Neuronal stem cell (in vitro differentiated cells): ENCODE results near the gene ZNF189. TPM values are rescaled to one million over a fixed set of nuclear protein-coding genes. Genes with fewer than 3 reads are reported as not detected.

Experiments
- DNase-seq: peaks from one replicate; pipeline ENCODE4 v3.0.0-alpha.2; 2013; ENCODE audit warnings: low spot score
- H2AFZ ChIP-seq: one replicate; pipeline ENCODE4 v1.6.1; 2013; ENCODE audit warnings: mild to moderate bottlenecking, low read length, inconsistent platforms
- H2AK5ac ChIP-seq: 2 replicates; pipeline ENCODE4 v1.6.1; 2013; ENCODE audit warnings: low read depth, mild to moderate bottlenecking, inconsistent platforms, low read length, moderate library complexity, mixed read lengths
- H2BK120ac ChIP-seq: 2 replicates; pipeline ENCODE4 v1.6.1; 2013; ENCODE audit warnings: low read depth, mild to moderate bottlenecking, inconsistent platforms, low read length, moderate library complexity, mixed read lengths
- H2BK12ac ChIP-seq: one replicate; pipeline ENCODE4 v1.6.1; 2013; ENCODE audit warnings: low read length, inconsistent platforms
- H2BK15ac ChIP-seq: 2 replicates; pipeline ENCODE4 v1.6.1; 2013; ENCODE audit warnings: mild to moderate bottlenecking, low read length, inconsistent platforms, mixed read lengths
- H2BK5ac ChIP-seq: one replicate; pipeline ENCODE4 v1.6.1; 2013; ENCODE audit warnings: inconsistent platforms, mild to moderate bottlenecking, low read length, moderate library complexity
- H3K14ac ChIP-seq: one replicate; pipeline ENCODE4 v1.6.1; 2013; ENCODE audit warnings: low read length, inconsistent platforms
- H3K18ac ChIP-seq: 2 replicates; pipeline ENCODE4 v1.6.1; 2013; ENCODE audit warnings: low read length, inconsistent platforms
- H3K23ac ChIP-seq: 2 replicates; pipeline ENCODE4 v1.6.1; 2013; ENCODE audit warnings: low read depth, mild to moderate bottlenecking, mixed read lengths, low read length, inconsistent platforms; ENCODE audit not compliant: poor library complexity
- H3K27ac ChIP-seq: replicated peaks from 3 replicates; pipeline ENCODE4 v1.5.1; 2013; ENCODE audit warnings: low read length, inconsistent platforms
- H3K27me3 ChIP-seq, 3 experiments: 2 replicates each; pipeline ENCODE4 v1.6.1; 2013; ENCODE audit warnings: low read length in 3 of 3, mild to moderate bottlenecking in 2 of 3, inconsistent platforms in 1 of 3, low read depth in 1 of 3, mixed read lengths in 1 of 3, moderate library complexity in 1 of 3; ENCODE audit not compliant: control insufficient read depth in 3 of 3, insufficient read depth in 3 of 3
- H3K36me3 ChIP-seq, 2 donors: replicated peaks in 1 of 2; 2 replicates each; pipeline ENCODE4 v1.6.1; 2013; ENCODE audit warnings: low read length in 2 of 2; ENCODE audit not compliant: control insufficient read depth in 2 of 2, insufficient read depth in 2 of 2
- H3K4ac ChIP-seq: 2 replicates; pipeline ENCODE4 v1.6.1; 2013; ENCODE audit warnings: inconsistent platforms, mild to moderate bottlenecking, low read length, moderate library complexity
- H3K4me1 ChIP-seq, 2 donors: 1 replicate in 1 of 2; 2 replicates in 1 of 2; pipeline ENCODE4 v1.6.1; 2013; ENCODE audit warnings: low read length in 2 of 2, low read depth in 1 of 2; ENCODE audit not compliant: control insufficient read depth in 2 of 2, insufficient read depth in 1 of 2
- H3K4me2 ChIP-seq: one replicate; pipeline ENCODE4 v1.6.1; 2013; ENCODE audit warnings: mild to moderate bottlenecking, low read length, inconsistent platforms; ENCODE audit not compliant: insufficient read depth, poor library complexity, severe bottlenecking
- H3K4me3 ChIP-seq, 2 donors: 2 replicates each; pipeline ENCODE4 v1.5.1; 2013; ENCODE audit warnings: low read length in 2 of 2, mild to moderate bottlenecking in 2 of 2, inconsistent platforms in 1 of 2, moderate library complexity in 1 of 2
- H3K79me1 ChIP-seq: one replicate; pipeline ENCODE4 v1.6.1; 2013; ENCODE audit warnings: low read depth, mild to moderate bottlenecking, inconsistent platforms, low read length, moderate library complexity
- H3K9ac ChIP-seq: one replicate; pipeline ENCODE4 v1.6.1; 2013; ENCODE audit warnings: mild to moderate bottlenecking, low read depth, low read length, inconsistent platforms; ENCODE audit not compliant: poor library complexity
- H3K9me3 ChIP-seq, 2 donors: replicated peaks in 1 of 2; 2 replicates each; pipeline versions ENCODE3 to v1.6.1; 2013; ENCODE audit warnings: low read length in 2 of 2, mild to moderate bottlenecking in 2 of 2, inconsistent platforms in 1 of 2, low read depth in 1 of 2, mixed read lengths in 1 of 2, moderate library complexity in 1 of 2; ENCODE audit not compliant: control insufficient read depth in 2 of 2, insufficient read depth in 1 of 2
- H4K8ac ChIP-seq: one replicate; pipeline ENCODE4 v1.6.1; 2013; ENCODE audit warnings: low read depth, mild to moderate bottlenecking, inconsistent platforms, low read length, moderate library complexity
- H4K91ac ChIP-seq: one replicate; pipeline ENCODE4 v1.6.1; 2013; ENCODE audit warnings: low read length, low read depth, mild to moderate bottlenecking, inconsistent platforms; ENCODE audit not compliant: poor library complexity
- WGBS, 2 donors: extraction: QIAGEN DNeasy Blood & Tissue Kit; methylation state at CpG; one replicate each; pipeline ENCODE4 v1.1.7; 2013; ENCODE audit warnings: missing lambda C conversion rate in 2 of 2, mixed read lengths in 1 of 2; ENCODE audit not compliant: insufficient read length in 2 of 2, insufficient replicate concordance in 1 of 2; ENCODE audit errors: extremely low coverage in 2 of 2; 5-methylcytosine and 5-hydroxymethylcytosine counted together
- small RNA-seq: library from polyadenylated mRNA; stranded (forward); fragments of <200 nt; extraction: miRNeasy Mini kit (QIAGEN cat#:217004); gene quantifications from one replicate; pipeline ENCODE3, GENCODE V24; 2013; ENCODE audit not compliant: insufficient read depth

ZNF189 gene

DNA sequence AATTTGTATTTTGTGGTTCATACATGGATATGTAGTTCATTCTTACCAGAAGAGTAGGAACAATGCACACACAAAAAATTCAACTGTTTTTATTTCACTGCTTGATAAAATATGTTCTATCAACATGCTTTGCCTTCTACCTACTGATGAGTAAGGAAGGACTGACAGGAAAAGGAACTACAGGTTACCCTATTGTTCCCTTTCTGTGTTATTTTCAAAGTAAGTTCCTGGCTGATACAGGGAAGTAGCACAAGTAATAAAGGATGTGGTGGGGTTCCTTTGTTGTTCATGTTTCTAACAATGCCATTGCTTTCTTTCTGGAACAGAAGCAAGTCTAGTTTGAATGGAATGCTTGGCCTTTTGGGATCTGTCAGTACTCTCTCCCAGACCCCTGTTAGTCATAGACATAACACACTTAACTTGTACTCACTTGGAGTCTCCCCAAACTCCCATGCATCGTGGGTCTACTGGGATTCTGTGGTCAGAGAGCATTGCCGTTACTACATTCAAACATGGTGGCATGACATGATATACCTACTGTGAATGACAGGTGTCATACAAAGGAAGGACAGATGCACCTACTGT, 57.1 kb downstream of the ZNF189 start:
- H3K27ac ChIP-seq, result no peak overlapping the region
- no peak overlapping the region for H3K9ac ChIP-seq
- H4K8ac ChIP-seq, result no peak overlapping the region
- no peak overlapping the region for H4K91ac ChIP-seq
- no peak overlapping the region for H2BK15ac ChIP-seq
- no peak overlapping the region for H2AK5ac ChIP-seq
- H3K9me3 ChIP-seq, result no peaks in the 10 kb centered on the region
- H3K14ac ChIP-seq, result no peak overlapping the region
- no CpG with 5 or more reads among the region's 2 CpGs for WGBS, 2 donors
- H3K4me3 ChIP-seq, result no peak overlapping the region
- H3K4me2 ChIP-seq, result no peak overlapping the region
- H2BK5ac ChIP-seq, result no peak overlapping the region
- H3K36me3 ChIP-seq, result no peaks in the 10 kb centered on the region
- no peak overlapping the region for H2AFZ ChIP-seq
- no peak overlapping the region for H3K23ac ChIP-seq
- no peaks in the 10 kb centered on the region for H3K27me3 ChIP-seq
- H3K18ac ChIP-seq, result no peak overlapping the region
- no peak overlapping the region for H2BK12ac ChIP-seq
- H3K79me1 ChIP-seq, result no peaks in the 10 kb centered on the region
- no peak overlapping the region for H2BK120ac ChIP-seq
- H3K4me1 ChIP-seq, result no peaks in the 10 kb centered on the region
- no peak for DNase-seq
- no peak overlapping the region for H3K4ac ChIP-seq

DNA sequence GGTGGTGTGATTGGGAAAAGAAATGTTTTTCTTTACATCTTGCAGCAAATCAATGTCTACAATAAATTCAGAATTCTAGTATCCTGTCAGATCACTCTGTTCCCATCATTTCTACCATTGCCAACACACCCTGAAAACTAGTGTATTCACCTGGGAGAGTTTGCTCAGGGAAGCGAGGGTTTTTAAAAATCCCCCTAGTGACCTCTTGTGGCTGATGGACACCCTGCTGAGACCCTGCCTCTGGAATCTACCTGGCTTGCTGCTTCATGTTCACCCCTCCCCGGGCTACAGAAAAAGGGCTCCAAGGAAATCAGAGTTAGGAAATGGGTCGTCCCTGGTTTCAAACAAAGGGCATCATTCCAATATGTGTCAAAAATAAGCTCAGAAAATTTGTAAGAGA, 58.4 kb downstream of the ZNF189 start:
- Histone ChIP-seq H3K27me3 (no peaks in the 10 kb centered on the region), H4K8ac (no peak overlapping the region), H2BK15ac (no peak overlapping the region), H3K27ac (no peak overlapping the region), H2BK120ac (no peak overlapping the region), H3K18ac (no peak overlapping the region), H3K23ac (no peak overlapping the region), H4K91ac (no peak overlapping the region), H2AK5ac (no peak overlapping the region), H3K9ac (no peak overlapping the region), H2BK12ac (no peak overlapping the region), H3K4ac (no peak overlapping the region), H2BK5ac (no peak overlapping the region), H3K4me2 (no peak overlapping the region), H2AFZ (no peak overlapping the region), H3K9me3 (no peaks in the 10 kb centered on the region), H3K14ac (no peak overlapping the region), H3K79me1 (no peaks in the 10 kb centered on the region), H3K4me3 (no peak overlapping the region), H3K36me3 (no peaks in the 10 kb centered on the region), H3K4me1 (no peaks in the 10 kb centered on the region)
- DNase-seq, result no peak
- no CpG with 5 or more reads among the region's 3 CpGs for WGBS, 2 donors

DNA sequence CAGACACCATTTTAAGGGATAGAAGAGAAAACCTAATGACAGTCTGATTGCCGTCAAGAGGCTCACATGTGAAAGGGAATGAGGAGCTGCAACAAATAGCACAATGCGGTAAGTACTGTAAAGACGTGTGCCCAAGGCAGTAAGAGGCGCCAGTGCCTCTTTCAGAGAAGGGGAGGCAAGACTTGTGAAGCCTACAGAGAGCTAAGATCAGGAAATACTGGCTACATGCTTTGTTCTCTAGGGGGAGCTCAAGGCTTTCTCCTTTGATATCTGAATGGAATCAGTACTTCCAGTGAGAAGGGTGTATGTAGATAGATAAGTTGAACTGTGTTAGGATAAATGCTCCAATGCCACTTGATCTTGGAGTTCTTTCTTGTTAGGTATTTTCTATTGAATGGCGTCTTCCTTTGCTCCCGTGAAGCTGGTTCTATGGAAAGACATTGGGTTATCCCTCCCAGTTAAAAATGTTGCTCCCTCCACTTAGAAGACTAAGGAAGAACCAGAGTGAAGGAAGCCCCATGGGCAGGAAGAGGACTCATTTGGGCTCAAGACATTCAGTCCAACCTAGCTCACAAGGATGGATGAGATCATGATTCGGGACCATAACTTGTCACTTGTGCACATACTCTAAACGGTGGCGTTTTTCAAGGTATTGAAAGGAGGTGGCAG, 60.4 kb downstream of the ZNF189 start:
- Histone ChIP-seq H2BK5ac (no peak overlapping the region), H2BK15ac (no peak overlapping the region), H3K4me3 (no peak overlapping the region), H3K27ac (no peak overlapping the region), H2AFZ (no peak overlapping the region), H4K91ac (no peak overlapping the region), H3K4me1 (peaks cover 0 to 6% of the 10 kb centered on the region in 2 donors), H3K27me3 (no peaks in the 10 kb centered on the region), H3K18ac (no peak overlapping the region), H3K9me3 (no peaks in the 10 kb centered on the region), H3K23ac (no peak overlapping the region), H3K79me1 (no peaks in the 10 kb centered on the region), H2BK12ac (no peak overlapping the region), H3K4me2 (no peak overlapping the region), H4K8ac (no peak overlapping the region), H3K4ac (no peak overlapping the region), H3K36me3 (no peaks in the 10 kb centered on the region), H2AK5ac (no peak overlapping the region), H3K14ac (no peak overlapping the region), H3K9ac (no peak overlapping the region), H2BK120ac (no peak overlapping the region)
- WGBS, 2 donors, result no CpG with 5 or more reads among the region's 9 CpGs
- DNase-seq, result peak; percentile 38

Small RNAs within 50 kb of the gene (small RNA-seq; reads per million reads assigned to genes)
- not detected for gene AL353621.2
